Metanephros (tissue), 1 donor: Measurements from ENCODE around the gene MSH5. TPM values are rescaled to one million over a fixed set of nuclear protein-coding genes. Genes with fewer than 3 reads are reported as not detected.

ENCODE experiments used
- total RNA-seq: library from RNA; depleted of rRNA; stranded (reverse); fragments of >200 nt; gene quantifications from one replicate; pipeline ENCODE4 v1.2.3, GENCODE V29; 2014

Gene MSH5
- 18.9 TPM for total RNA-seq

GRCh38 chr6:31739639-31740396 lies at the start of gene MSH5:
Gene MSH5, plus strand, starts transcription at chr6:31740005. Its CDS starts 462 bp downstream, at chr6:31740467.

GRCh38 chr6:31702819-31703716 lies 36.7 kb upstream of the MSH5 start, which contains the start of gene ABHD16A:
Gene ABHD16A, minus strand, starts transcription at chr6:31703324. Its CDS starts 43 bp downstream, at chr6:31703281.

DNA sequence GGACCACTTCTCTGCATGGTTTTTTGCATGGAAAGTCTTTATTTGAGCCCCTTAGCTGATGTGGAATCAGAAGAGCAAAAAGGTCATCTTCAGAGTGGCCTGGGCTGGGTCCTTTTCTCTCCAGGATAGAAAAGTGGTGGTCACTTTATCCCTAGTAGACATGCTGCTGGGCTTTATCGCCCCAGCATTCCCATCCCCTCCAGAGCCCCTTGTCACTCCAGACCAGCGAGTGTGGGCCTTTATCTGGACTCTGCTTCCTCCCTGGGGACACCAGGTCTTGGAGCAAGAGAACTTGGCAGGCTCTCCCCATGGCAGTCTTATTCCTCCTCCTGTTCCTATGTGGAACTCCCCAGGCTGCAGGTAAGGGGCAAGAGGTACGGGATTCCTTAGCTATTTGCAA lies 33.2 kb upstream of the MSH5 start, which contains the start of gene LY6G6F:
TSS of gene LY6G6F (plus strand) at position 268 of the 400 bp plus-strand sequence. CDS start at position 309, 41 bp downstream.

DNA sequence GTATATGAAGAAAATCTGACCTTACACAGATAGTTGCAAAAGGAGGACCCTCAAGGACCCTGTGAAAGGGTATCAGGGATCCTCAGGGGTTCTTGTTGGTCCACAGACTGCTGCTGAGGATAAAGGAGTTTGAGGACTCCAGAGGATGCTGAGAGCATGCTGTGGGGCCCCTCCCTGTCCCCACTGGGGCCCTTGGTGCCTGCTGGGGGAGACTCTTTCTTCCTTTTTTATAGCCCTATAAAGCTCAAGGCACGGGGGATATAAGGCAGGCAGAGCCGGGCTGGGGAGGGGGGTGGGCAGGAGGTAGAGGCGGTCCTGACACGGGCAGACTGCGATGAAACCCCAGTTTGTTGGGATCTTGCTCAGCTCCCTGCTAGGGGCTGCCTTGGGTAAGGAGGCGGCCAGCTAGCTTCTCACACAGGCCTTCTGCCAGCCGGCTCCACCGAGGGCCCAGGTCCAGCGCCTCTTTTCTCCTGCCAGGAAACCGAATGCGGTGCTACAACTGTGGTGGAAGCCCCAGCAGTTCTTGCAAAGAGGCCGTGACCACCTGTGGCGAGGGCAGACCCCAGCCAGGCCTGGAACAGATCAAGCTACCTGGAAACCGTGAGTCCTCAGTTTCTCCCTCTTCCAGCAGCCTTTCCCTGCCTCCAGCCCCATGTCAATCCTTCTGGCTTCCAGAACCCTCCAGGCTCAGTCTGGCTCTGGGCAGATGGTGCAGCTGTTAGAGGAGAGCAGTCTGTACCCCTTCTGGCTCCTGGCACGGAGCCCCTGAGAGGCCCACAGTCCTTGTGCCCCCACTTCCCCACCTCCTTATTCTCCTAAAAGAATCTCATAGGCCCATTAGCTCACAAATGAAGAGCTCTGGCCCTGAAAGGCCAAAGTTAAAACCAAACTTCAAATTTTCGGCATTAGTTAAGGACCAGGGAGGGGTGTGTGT lies 24.5 kb upstream of the MSH5 start, which contains the start of gene LY6G6D:
TSS of gene LY6G6D (plus strand) at position 327 of the 937 bp plus-strand sequence. CDS start at position 335, 8 bp downstream.

GRCh38 chr6:31721351-31722020 lies 18.3 kb upstream of the MSH5 start, which contains the start of gene LY6G6C:
Gene LY6G6C, minus strand, starts transcription at chr6:31721746. Its CDS starts 67 bp downstream, at chr6:31721679.

GRCh38 chr6:31723245-31723979 lies 16.4 kb upstream of the MSH5 start, which contains the start of gene MPIG6B:
Gene MPIG6B, plus strand, starts transcription at chr6:31723373. Its CDS starts 11 bp downstream, at chr6:31723384.

GRCh38 chr6:31728767-31729514 lies 10.9 kb upstream of the MSH5 start, which contains the start of gene DDAH2:
Gene DDAH2, minus strand, starts transcription at chr6:31729299. Its CDS starts 138 bp downstream, at chr6:31729161.

DNA sequence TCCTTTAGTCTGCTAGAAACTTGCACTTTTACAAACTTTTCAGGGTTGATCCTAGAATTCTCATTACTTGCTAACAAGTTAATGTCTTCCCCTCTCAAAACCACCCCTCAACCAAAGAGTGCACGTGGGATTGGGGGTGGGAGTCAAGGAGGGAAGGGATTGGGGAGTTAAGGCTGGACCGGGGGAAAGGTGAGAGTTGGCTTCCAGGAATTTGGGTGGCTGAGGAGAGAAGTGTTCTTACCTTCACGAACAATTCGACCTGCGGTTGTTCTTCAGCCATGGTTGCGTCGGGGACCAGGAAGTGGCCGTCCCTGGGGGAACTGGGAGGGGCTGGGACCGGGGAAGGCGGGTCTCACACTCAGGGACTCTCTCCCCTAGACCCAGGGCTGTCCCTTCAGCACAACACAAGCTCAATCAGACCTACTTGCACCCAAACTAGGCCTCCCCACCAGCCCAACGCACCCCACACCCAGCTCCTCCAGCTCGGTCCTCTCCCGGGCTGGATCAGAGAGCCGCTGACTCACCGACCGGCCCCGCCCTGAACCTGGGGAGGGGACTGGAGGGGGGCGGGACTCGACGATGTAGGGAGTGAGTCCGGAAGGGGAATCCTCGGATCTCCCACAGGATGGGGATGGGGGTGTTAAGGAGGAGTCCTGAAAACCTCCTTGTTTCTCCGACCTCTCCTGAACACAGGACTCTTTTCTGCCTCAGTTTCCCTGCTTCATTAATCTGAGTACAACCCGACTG lies 3.6 kb upstream of the MSH5 start, which contains the start of gene CLIC1:
TSS of gene CLIC1 (minus strand) at position 510 of the 747 bp plus-strand sequence. CDS start at position 280, 230 bp downstream.

GRCh38 chr6:31762356-31762755 lies 22.6 kb downstream of the MSH5 start, which contains the start of gene SAPCD1:
Gene SAPCD1, plus strand, starts transcription at chr6:31762656. Its CDS starts 399 bp downstream, at chr6:31763055.

GRCh38 chr6:31776989-31777666 lies 37.3 kb downstream of the MSH5 start, which contains the start of gene VWA7:
Gene VWA7, minus strand, starts transcription at chr6:31777328. Its CDS starts 549 bp downstream, at chr6:31776779.

GRCh38 chr6:31795616-31796298 lies 56.0 kb downstream of the MSH5 start, which contains the start of gene VARS1:
Gene VARS1, minus strand, starts transcription at chr6:31795752. Its CDS starts 535 bp downstream, at chr6:31795217.

GRCh38 chr6:31806470-31807272 lies 66.9 kb downstream of the MSH5 start, which contains the start of gene LSM2:
Gene LSM2, minus strand, starts transcription at chr6:31806966. Its CDS starts 209 bp downstream, at chr6:31806757.

